Forelimb muscle (tissue), 1 donor: ENCODE results near the gene KIAA0408. TPM values are rescaled to one million over a fixed set of nuclear protein-coding genes. Genes with fewer than 3 reads are reported as not detected.

Source experiments
- DNase-seq: peaks from one replicate; pipeline ENCODE4 v3.0.0-alpha.2; 2013; ENCODE audit warnings: low read depth
- polyA plus RNA-seq: library from polyadenylated mRNA; unstranded; fragments of 120-200 nt; gene quantifications from one replicate; pipeline ENCODE4 v1.2.1, GENCODE V29; 2013; ENCODE audit not compliant: insufficient read length

The KIAA0408 gene
- 16.1 TPM for polyA plus RNA-seq

DNA sequence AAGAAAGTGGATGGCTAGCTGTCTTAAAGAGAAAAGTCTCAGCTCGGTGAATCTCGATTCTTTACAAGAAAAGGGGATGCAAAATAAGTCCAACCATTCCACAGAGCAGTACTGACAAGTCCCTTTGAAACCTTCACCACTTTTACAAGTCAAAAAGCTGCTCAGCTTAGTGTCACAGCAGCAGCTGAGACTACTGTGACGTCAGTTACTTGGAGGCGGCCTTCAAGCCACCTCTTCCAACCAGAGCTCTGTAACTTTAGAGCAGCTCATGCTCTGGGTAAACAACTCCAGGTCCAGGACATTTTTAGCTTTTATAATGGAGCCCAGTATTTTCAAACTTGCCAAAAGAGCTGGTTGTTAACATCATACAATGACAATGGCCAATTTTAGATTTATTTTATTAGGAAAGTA lies at the start of gene KIAA0408:
TSS of gene KIAA0408 (minus strand) at position 159 of the 411 bp plus-strand sequence. CDS start 5,408 bp downstream, outside the sequence.
- peak; percentile 94 for DNase-seq

DNA sequence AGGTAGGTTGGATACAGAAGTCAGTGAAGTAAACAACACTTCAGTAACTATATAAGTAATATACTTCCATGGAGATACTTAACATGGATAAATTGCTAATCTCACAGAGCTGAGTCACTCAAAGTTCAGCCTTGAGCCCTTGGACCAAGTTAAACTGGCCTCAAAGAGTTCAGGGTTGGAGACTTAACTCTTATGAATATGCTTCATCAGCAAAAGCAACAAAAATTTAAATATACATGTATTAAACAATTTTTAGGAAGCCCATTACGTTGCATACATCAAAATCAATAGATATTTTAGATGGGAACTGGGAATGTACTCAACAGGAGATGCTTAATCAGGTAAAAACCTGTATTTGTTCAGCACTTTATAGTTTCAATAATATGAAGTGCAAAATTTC lies 47.7 kb upstream of the KIAA0408 start:
- DNase-seq: no peak

DNA sequence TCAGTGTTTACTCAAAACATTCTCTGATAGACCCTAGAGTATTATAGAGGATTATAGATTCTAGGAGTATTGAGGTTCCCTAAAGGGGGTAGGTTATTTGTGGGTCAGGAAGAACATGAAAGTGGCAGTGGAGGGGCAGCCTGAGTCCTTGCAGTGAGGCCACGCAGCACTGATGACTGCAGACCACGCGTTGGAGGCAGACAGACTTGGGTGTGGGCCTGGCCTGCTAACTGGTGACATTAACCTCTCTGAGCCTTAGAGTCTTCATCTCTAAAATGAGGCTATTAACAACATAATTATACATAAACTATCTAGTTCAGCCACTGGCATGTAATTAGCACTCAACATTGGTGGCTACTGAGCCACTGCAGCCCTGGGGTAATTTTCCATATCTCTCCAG lies 43.8 kb upstream of the KIAA0408 start:
- DNase-seq: no peak

DNA sequence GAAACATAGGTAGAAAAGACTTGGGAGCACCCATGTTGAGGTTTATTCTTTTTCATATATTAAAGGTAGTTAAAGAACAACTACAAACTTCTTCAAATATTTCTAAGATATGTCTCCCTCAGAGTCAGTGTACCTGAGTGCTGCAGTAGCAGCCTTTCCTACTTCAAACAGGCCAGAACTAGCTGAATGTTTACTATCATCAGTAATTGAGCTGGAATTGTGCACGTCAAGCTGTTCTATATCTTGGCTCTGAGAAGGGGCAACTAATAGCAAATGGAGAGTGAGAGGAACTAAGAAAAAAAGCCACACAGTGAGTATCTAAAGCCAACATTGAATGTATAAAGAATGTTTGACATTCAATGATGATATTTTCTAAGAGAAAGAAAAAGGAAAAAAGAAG lies 38.2 kb upstream of the KIAA0408 start:
- no peak for DNase-seq

DNA sequence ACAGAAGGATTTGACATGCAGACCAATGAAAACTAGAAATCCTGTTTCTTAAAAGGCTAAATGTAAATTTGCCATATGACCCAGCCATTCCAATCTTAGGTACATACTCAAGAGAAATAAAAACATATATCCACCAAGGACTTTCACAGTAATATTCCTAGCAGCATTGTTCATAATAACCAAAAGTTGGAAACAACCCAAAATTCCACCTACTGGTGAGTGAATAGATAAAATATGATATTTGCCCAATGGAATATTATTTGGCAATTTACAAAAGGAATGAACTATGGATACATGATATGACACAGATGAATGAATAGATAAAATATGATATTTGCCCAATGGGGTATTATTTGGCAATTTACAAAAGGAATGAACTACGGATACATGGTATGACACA lies 37.3 kb upstream of the KIAA0408 start:
- no peak for DNase-seq

DNA sequence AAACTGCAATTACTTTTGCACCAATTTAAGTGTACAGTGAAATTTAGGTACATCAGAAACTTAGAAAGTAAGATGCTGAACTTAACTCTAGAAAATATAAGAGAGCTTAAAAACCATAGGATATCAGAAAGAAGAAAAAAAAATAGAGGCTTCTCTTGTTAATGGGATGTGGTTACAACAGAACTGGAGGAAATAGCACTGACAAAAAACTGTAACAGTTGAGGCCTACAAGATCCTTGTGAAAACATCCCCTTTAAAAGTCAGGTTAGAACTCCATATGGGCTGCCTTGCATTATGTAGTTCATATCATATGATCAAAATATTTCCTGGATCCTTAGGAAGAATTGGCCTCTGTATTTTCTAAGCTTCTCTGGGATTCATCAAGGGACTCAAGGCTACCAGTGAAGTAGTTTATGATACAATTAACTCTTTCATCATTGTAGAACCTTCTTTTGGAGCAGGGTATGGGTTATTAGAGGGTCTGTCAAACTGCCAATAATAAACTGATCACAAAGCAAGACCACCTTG lies 35.1 kb upstream of the KIAA0408 start:
- no peak for DNase-seq

DNA sequence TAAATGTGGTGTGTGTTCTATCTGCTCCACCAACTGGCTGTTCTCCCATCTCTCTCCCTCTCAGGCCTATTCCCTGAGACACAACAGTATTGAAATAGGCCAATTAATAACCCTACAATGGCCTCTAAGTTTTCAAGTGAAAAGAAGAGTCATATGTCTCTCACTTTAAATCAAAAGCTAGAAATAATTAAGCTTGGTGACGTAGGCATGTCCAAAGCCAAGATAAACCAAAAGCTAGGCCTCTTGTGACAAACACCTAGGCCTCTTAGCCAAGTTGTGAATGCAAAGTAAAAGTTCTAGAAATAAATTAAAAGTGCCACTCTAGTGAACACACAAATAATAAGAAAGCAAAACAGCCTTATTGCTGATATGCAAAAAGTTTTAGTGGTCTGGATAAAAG lies 30.1 kb upstream of the KIAA0408 start:
- no peak for DNase-seq

DNA sequence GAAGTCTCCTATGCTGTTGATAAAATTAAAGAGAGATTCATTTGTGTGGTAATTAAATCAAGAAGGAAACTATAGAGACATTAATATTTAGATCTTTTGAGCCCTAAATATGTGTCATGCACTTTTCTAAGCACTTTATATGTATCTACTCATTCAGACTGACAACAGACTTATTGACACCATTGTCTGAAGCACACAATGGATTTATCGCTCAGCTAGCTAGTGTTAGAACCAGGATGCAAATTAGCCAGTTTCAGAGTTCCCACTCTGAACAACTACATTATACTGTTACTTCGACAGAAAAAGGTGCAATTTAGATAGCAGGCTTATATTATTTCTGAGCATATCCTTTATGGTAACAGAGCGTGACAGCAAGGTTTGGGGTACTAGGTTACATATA lies 27.7 kb upstream of the KIAA0408 start:
- no peak for DNase-seq

DNA sequence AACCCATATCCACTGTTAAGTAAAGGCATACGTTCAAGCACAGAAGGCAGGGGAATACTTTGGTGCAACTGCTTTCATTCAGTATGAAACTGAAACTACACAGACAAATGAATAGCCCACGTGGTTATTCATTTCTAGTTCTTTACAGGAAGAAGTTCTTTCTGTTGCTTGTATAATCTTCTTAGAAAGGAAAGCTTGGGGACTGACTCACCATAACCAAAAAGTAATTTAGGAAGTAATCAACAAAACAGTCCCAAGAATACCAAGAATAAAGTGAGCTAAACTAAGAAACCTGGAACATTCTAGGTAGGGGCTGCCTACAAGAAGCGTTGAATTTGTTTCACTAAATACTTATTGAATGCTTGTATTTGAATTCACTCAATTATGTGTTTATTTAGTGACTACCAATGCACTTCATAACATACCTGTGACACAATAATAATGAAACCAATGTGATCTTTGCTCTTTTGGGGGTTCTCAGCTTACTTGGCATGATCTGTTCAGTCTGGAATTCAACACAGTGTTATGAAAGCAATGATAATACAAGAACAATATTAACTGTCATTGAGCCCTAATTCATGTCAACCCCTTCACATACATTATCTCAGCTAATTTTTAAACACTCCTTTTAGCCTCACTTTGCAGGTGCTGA lies 25.1 kb upstream of the KIAA0408 start:
- DNase-seq: no peak

DNA sequence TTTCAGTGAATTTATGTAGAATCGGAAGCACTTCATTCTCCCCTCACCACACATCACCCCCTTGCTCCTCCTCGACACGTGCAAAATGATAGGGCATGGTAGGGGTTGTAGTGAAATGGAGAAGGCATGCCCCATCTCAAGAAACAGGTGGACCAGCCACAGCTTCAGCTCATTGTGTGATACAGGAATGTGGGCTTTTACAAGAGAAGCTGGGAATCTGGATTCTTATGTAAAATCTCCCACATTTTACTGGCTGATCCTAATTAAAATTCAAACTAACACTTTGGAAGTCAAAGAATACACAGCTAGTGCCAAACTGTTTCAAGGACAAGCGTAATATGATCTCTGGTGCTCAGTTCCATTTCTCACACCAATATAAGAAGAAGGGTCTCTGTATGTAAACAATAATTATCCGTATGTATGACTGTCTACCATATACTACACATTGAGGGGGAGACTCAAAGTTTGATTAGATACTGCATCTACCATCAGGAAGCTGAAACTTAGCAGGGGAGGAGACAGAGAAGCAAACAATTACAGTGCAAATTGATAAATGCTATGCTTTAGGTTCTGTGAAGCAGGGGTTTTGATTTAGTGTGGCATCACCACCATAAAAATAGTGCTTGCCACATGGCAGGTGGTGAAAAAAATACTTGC lies 24.3 kb upstream of the KIAA0408 start:
- DNase-seq: no peak

DNA sequence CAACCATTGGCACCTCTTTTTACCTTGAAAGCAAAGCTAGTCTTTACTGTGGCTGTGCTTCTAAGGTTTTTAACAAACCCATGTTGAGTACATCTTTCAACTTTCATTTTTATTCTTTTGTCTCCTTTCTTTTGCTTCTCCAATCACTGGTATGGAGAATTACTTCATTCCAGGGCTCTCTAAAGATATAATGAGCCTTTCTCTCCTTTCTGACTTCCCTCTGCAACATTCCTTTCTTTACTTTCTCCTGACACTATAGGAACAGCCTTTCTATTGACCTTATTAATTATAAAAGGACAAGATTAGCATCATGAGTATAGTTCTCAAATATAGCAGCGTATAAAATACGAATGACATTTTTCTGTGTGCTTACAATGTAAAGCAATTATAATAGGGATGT lies 23.1 kb upstream of the KIAA0408 start:
- no peak for DNase-seq

DNA sequence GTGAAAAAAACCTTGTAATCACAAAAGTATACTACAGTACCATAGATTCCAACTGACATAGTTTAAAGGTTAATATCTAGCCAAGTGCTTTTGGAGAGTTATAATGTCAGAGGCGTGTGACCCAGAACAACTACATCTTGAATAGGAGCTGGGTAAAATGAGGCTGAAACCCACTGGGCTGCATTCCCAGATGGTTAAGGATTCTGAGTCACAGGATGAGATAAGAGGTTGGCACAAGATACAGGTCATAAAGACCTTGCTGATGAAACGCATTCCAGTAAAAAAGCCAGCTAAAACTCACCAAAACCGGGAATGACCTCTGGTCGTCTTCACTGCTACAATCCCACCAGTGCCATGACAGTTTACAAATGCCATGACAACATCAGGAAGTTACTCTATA lies 22.4 kb upstream of the KIAA0408 start:
- DNase-seq: no peak

DNA sequence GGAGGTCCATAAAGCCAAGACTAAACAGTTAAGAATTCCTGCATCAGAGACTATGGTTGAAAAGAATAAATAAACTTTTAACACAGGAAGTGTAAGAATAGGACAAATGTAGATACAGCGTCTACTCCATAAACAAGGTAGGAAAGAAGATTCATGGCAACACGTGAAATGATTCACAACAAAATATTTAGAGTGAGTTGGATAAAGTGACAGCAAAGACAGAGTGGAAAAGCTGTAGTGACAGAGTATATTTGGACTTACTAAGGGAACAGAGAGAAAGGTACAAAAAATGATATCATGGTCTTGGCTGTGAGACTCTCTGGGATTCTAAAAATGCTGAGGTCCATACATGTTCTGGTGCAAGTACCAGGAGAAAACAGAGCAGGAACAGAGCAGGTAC lies 21.9 kb upstream of the KIAA0408 start:
- DNase-seq: no peak

DNA sequence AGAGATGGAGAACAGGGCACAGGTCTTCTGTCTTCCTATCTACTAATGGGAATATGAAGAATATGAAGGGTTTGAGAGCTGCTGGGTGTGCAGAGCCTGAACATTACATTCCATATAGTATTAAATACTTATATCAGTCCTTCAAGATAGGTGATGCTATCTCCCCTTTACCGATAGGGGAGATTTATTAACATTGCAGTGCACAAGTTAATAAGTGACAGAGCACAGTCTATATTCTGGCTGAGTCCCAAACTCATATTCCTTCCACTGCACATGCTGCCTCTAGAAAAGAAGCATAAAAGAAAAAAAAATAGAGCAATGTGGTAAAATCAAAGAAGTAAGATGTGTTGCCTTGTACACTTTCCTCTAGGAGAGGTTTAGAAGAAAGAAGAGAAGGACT lies 18.5 kb upstream of the KIAA0408 start:
- no peak for DNase-seq

DNA sequence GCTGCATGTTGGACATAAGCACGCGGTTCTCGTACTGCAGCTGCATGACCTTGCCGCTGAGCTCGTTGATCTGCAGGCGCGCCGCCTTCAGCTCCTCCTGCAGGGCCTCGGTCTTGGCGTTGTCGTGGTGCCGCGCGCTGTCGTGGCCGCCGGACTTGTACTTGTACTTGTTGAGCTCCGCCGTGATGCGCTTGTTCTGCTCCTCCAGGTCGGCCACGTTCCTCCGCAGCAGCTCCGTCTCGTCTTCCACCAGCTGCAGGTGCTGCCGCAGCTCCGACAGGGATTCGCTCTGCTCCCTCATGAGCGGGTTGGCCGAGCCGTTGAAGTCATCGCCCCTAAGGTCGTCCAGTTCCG lies 16.6 kb upstream of the KIAA0408 start:
- no peak for DNase-seq

DNA sequence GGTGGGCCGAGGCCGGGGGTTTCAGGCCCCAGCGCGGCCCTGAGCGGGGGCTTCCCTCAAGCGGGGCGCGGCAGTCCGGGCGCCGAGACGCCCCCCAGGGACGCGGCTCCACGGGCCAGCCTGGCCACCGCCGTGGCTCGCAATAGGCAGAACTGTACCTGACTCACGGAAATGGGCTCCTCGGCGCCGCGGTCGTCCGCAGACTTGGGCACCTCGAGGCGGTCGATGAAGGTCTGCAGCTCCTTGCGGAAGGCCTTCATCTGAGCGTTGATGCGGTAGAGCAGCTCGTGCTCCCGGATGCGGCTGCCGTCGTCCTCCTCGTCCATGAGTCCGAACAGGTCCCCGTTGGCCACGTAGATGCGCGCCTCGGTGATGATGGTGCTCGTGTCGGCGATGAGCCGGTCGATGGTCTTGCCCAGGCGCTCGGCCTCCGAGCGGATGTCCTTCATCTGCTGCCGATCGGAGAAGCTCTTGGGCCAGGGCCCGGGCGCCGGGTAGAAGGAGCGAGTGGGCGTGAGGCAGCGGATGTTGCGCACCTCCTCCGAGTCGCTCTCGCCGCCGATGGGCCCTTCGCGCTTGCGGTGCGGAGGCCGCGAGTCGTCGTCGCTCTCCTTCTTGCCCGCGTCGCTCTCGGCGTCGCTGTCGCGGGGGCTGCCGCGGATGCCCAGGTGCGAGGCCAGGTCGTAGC lies 16.1 kb upstream of the KIAA0408 start:
- no peak for DNase-seq

DNA sequence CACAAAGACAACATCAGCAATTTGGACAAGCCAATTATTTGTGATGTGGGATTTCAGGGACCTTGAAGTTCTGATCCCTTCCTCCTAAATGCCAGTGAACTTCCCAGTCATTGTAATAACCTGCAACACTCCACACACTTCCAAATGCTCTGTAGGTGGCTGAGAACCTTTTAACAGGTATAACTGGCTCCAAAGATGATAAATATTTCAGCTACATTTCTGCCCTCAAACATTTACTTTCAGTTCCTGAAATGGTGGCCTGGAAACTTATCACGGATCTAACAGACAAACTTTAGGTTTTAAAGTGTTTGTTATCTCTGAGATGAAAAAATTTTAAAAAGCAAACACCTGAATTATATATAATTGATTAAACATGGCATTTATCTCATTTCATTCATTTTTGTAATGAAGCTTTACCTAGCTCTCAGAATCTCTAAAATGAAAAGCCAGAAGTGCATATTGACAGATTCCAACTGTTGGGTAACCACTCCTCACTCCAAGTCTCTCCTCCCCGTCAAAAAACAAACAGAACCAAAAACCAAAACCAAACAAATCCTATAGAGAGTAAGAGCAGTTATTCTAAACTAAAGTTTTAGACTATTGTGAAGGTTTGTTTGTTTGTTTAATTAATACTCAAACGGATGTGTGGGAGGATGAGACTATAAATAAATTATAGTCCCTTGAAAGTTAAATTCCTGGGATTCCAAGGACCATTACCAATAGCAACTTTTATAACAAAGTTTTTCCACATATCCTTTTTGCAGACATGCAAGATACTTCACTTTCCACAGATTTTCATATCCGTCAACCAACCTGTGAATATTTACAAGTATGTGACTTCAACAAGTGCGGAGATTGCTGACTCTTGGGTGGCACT lies 12.4 kb upstream of the KIAA0408 start:
- DNase-seq: no peak

DNA sequence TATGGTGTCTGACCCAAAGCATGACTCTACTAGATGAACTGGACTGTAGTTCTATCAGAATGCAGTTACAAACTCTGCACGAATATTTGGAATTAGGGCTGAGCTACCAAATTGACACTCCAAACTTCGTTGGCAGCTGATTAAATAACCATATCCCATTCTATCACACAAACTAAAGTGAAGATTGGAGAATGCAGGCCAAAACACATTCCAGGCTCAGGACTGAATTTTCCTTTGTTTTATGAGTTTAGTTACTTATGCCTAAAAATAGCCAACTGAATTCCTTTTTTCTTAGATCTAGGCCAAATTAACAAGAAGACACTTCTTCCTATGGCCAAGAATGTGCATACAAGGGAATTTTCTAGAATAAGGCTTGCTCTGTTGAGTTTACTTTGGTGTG lies 9.7 kb upstream of the KIAA0408 start:
- no peak for DNase-seq

DNA sequence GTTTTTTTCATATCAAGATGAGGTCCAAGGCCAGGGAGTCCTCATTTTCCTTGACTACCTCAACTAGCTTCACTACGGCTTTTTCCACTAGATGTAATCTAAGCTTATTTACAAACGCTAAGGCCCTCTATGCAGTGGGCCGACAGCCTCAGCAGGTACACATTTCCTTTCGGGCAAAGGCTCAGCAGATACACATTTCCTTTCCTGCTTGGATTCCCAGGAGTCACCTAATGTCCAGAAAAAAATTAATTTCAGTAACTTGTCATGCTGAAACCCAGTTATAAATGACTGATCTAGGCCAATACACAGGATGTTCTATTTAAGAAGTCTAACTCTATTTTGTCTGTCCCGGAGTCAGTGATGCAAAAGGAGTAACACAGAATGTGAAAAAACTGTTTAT lies 7.2 kb upstream of the KIAA0408 start:
- DNase-seq: no peak

DNA sequence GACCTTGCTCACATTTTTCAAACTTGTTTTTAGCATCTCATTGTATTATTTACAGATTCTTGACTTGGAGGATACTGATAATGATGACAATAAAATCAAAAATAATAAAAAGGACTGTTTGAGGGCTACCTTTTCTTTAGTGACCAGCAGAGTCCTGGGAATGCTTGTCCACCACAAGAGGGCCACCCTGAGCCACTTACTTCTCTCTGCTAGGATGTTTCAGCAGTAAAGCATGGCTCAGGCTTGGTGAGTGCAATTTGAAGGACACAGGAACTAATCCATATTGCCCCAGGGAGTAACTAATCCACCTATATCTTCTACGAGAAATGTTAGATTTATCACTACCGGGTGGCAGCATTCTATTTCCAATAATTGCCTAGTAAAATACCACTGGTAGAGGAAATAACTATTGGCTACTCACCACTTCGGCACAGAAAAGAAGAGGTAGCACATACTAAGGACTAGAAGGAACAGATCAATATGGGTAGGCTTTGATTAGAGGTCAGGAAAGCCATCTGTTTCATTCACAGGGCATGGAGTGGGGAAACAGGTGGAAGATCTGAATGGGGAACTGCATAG lies 5.8 kb upstream of the KIAA0408 start:
- DNase-seq: no peak

DNA sequence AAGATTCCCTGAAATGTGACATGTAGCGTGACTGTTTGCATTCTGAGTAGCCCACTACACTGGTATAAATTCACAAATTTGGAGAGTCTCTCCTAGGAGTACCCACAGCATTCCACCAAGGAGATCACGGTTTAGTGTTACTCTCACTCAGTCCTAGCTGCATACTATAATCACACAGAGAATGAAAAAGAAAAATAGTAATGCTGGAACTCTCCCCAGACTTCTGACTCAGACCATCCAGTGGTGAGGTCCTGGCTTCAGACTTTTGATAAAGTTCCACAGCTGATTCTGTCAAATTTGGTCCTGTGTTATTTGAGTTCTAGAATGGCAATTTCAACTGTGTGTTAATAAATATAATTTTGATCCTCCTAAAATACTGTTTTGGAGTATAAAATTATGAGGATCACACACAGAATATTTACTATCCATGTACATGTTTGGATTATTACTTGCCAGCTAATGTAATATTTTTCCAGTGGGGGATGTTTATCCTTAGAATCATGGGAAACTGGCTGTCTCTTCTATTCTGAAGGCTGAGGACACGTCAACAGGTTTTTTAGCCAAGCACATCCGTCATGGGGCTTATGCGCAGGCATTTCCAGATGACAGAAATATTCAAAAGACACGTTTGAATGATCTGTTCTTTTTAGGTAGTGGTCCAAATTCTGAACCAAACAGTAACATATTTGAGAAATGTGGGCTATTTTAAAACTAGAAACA lies 5.1 kb upstream of the KIAA0408 start:
- peak; percentile 78 for DNase-seq
